GM18517 (cell line): ENCODE measurements around the gene ADCY5.

Experiments used
- ATAC-seq: cut with Tn5 transposase; IDR thresholded peaks from one replicate; pipeline ENCODE4 v1.9.1; 2021; ENCODE audit warnings: mild to moderate bottlenecking, moderate library complexity; ENCODE audit not compliant: unreplicated experiment

Gene ADCY5

DNA sequence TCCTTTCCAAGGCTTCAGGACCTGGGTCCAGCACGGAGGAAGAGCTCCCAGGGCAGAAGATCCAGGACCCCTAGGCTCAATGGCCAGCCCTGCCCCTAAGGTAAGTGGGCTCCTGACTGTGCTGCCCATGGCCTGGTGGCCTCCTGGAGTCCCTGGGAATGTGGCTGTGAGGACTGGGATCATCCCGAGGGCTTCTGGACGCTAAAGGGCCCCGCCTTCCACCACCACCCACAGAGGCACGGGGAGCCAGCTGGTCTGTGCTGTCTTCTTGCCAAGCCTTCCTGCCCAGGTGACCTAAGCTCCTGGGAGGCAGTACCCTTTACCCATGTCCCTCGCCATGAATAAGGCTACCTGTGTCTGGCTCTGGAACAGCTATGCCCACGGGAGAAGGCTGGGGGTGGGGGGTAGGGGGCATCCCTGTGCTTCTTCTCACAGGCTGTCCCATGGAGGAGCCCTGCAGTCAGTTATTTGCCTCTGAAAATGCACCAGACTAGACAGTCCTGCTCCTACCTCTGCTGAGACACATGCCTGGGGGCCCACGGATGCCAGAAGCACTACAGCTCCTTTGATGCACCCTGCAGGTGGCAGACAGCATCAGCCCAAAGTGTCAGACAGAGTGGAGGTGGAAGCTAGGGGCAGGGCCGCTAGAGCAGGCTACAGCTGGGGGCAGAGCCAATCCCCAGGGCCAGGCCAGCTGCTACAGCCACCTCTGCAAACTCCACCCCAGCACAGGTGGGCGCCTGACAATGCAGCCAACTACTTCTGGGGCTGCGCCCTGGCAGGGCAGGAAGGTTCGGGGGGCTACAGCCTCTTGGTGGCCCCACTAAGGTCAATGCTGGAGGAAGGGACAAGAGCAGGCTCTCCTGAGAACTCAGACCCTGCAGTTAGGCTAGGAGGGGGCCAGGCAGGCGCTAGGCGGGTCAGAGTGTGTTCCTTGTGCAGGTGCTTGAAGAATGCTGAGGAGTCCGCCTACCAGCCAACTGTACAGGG is 156.3 kb downstream of the ADCY5 start:
- no peak for ATAC-seq

- no peak for ATAC-seq
Measured at GRCh38 chr3:123291404-123291803, 157.5 kb downstream of the ADCY5 start.

- ATAC-seq: no peak
Measured at GRCh38 chr3:123290962-123291361, 157.9 kb downstream of the ADCY5 start.

DNA sequence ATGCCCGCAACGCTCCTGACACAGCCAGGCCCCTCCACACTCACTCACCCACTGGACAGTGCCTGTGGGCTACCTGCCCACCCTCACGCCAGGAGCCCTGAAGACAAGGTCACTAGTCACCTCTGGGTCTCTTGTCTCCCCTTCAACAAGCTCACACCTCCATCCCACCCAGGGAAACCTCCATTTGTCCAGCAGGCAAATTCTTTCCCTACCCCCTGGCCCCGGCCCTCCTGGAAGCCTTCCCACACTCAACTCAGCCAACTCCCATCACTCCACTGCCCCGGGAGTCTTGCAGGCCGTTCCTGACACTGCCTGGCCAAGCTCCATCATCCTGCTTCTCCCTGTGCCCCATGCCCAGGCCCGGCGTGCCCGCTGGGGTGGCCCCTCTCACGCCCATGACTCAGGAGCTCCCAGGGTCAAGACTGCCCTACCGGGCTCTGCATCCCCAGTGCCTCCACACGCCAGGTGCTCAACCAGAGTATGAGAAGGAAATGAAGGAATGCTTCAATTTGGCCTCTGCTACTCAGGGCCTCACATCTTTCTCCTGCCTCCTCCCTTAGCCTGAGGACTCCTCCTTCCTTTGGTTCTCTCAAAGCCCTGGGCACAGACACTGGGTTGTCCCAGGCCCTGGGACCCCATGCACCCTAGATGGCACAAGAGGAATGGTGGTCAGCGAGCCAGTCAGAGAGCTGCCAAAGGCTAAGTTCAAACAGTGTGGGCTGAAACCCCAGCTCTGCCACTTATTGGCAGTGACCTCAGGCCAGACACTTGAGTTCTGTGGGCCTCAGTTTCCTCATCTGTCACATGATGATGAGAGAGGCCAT is 158.6 kb downstream of the ADCY5 start:
- no peak for ATAC-seq

DNA sequence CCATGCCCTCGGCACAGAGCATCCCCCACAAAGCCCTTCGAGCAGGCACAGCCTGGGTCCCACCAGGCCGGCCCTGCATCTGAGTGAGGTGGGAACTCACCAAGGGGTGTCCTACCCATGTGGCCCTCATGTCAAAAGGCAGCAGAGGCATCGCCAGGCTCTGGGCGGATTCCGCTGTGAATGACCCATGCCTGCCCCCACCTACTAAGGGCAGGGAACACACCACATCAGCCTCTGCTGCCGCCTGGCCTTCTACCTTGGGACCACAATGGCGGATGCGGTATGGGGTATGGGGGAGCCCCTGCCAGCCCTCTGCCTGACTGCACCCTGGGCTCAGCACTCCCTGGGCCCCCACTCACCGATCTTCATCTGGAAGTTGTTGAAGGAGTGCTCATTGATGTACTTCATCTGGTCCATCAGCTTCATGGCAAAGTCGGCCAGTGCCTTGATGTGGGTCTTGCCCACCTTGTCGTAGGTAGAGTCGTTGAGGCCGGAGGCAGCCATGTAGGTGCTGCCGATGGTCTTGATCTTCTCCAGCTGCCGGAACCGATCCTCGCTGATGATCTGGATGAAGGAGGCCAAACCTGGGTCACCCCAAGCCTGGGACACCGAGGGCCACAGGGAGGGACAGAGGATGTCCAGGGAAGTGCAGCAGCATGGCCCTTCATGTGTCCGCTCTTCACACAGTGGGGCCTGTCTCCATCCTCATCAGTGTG is 159.3 kb downstream of the ADCY5 start:
- no peak for ATAC-seq

DNA sequence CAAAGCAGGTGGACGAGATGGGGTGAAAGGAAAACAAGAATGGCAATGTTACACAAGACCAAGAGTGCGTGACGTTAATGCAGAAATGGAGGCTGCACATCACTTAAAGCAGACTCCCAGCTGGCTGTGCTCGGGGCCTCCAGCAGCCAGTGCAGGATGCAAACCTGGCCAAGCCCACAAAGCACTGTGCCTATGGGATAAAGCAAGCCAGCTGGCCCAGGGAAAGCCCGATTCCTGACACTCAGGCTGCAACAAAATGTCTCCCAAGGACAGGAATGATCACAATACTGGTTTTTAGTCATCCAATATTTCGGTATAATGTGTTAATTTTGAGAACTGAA is 161.0 kb downstream of the ADCY5 start:
- ATAC-seq: no peak

DNA sequence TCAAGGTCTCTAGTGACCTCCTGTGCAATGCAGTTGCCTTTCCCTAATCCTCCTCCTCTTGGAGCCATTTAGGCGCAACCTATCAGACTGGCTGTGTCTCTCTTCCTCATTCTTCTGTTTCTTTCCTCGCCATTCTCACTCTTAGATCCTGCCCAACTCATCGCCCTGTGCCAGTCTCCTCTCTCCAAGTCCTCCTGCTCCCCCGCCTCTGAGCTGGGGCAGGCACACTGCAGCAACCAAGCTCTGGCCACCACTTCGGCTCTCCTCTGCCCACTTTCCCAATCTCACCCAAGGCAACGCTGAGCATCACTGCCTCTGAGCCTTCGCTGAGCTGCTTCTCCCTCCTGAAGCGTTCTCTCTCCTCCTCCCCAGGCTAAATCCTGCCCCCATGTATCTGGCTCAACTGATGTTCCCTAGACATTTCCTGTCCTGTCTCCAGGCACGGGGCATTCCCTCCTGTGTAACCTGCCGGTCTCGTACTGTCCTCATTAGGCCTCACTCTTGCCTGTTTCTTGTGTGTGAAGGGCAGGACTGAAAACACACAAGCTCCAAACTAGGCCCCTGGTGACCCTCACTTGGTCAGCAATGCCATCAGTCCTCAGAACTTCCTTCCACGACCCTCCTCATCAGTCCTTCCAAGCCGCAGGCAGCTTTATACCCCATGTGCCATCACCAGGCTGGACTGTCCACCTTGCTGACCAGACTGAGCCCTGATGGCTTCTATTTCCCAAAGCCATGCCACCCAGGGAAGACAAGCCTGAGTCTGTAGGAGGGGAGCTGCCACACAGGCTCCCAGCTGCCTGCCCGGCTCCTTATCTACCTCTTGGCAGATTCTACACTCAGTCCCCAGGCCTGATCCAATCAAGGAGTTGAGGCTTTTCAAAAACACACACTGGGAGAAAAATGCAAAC is 161.6 kb downstream of the ADCY5 start:
- no peak for ATAC-seq

DNA sequence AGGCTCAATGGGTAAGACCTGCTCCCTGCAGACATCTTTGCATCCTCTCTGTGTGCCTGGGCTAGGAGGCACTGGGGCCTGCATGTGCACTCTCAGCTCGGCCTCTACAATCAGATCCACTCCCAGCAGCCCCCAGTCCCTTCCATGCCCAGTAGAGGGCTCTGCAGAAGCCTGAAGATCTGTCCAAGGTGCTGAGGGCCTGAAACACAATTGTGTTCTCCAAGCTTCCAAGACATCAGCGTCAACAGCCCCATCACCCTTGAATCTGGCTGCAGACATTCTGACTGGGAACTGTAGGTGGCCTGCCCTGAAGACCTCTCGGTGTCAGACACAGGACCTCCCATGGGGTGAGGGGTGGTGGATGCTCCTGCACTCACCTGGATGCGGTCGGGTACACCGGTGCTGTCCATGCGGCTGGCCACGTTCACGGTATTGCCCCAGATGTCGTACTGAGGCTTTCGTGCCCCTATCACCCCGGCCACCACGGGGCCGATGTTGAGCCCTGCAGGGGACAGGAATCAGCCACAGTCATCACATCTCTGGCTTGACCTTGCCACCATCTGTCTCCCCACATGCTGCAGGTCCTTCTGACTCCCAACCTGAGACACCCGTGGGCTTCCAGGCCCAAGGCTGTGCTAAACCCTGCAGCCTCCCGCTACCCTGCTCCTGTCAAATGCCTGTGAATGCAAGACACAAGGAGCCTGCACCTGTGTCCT is 162.4 kb downstream of the ADCY5 start:
- no peak for ATAC-seq

DNA sequence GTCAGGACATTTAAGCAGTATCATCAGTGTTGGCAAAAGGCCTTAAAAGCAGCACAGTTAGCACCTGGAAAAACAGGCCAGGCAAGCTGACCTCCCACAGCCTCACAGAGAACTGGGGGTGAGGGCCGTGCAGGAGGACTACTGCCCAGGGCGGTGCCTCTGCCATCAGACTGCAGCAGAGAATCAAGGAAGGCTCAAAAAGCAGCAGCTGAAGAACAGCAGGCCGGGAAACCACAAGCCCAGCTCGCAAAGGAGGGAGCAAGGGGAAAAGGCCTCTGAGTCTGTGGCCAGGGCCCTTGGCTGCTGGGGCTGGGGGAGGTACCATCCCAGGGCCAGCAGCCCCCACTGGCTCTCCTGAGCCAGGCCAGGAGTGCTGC is 163.0 kb downstream of the ADCY5 start:
- no peak for ATAC-seq

DNA sequence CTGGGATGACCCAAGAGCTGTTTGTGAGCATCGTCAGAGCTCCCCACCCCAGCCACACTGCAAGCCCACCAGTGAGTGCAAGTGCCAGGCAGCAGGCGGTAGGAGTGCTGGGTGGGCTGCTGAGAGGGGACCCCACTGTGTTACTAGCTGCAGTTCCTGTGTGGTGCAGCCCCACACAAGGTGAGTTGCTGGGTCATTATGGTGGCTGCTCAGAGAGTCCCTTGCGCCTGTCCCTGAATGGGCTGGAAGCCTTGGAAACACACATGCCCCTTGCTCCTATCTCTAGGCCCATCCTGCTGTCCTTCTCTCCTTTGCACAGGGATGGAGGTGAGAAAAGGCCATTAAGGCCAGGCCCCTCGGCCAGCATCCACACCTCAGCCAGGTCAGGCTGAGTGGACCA is 163.4 kb downstream of the ADCY5 start:
- ATAC-seq: no peak

DNA sequence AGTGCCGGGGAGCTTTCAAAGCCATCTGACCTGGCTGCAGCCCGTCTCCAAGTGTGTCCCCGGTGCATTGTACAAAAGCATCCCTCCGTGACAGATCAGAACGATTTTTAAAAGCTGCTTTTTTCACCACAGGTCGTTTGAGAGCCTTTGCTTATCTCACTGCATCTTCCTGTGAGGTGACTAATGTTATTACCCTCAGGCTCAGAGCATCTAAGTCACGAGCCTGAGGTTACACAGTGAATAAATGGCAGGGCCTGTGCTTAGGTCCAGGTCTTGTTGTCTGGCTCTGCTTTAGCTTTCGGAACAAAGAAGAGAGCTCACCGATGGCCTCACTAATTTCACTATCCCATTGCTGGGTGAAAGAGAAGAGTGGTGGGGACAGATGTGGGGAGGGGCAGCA is 163.8 kb downstream of the ADCY5 start:
- no peak for ATAC-seq

- no peak for ATAC-seq
Measured at GRCh38 chr3:123284399-123285010, 164.4 kb downstream of the ADCY5 start.

GRCh38 chr3:123283657-123284398 is 165.1 kb downstream of the ADCY5 start:
- ATAC-seq: no peak

GRCh38 chr3:123283074-123283473 is 165.8 kb downstream of the ADCY5 start:
- ATAC-seq: no peak

- ATAC-seq: no peak
Measured at GRCh38 chr3:123282461-123282860, 166.4 kb downstream of the ADCY5 start.

- ATAC-seq: no peak
Measured at GRCh38 chr3:123281929-123282328, 167.0 kb downstream of the ADCY5 start.

GRCh38 chr3:123281406-123281805 is 167.5 kb downstream of the ADCY5 start:
- ATAC-seq: no peak

GRCh38 chr3:123279121-123279520 is 169.8 kb downstream of the ADCY5 start:
- no peak for ATAC-seq

- no peak for ATAC-seq
Measured at GRCh38 chr3:123278446-123278845, 170.4 kb downstream of the ADCY5 start.
